Endothelial cell of umbilical vein (primary cell): ENCODE results near the gene SMIM41. TPM values are rescaled to one million over a fixed set of nuclear protein-coding genes. Genes with fewer than 3 reads are reported as not detected.
A peak's percentile ranks its signal among the peaks of the same experiment; 100 is the strongest.

Source experiments
- BruUV-seq: library from RNA; stranded (reverse); fragments of 400-500 nt; replicated peaks from 2 replicates; lab custom pipeline; 2021; lab: Mats Ljungman, UMichigan
- CTCF ChIA-PET: fragments of 300-600, 350-600 bp; sonication (Branson Sonifier 250); formaldehyde crosslinking; loops from one replicate; lab custom pipeline; 2021; ENCODE audit warnings: antibody characterized with exemption, inconsistent platforms; lab: Charles Lee
- POLR2A ChIA-PET: fragments of 300-600, 350-600 bp; sonication (Branson Sonifier 250); formaldehyde crosslinking; loops from one replicate; lab custom pipeline; 2021; ENCODE audit warnings: antibody characterized with exemption, inconsistent platforms; lab: Charles Lee
- DNase-seq: peaks from one replicate; pipeline ENCODE4 v3.0.0-alpha.2; 2011; ENCODE audit warnings: low read depth, low spot score
- FAIRE-seq: peaks from 2 replicates; lab custom pipeline; 2011; peaks lifted over from hg19 to GRCh38; lab: Jason Lieb, UNC
- H2AFZ ChIP-seq: 2 replicates; pipeline ENCODE4 v1.6.0; 2012; ENCODE audit warnings: low read depth, low read length, control low read depth, inconsistent platforms
- H3K27ac ChIP-seq: 2 replicates; pipeline ENCODE4 v1.5.1; 2011; ENCODE audit warnings: low read depth, mild to moderate bottlenecking, control low read depth, low read length, moderate library complexity; ENCODE audit not compliant: insufficient read depth
- H3K27me3 ChIP-seq, 2 experiments: 2 replicates each; pipeline versions ENCODE4 v1.6.0 to v1.6.1; 2011; ENCODE audit warnings: low read length in 2 of 2, mixed read lengths in 1 of 2; ENCODE audit not compliant: control insufficient read depth in 2 of 2, insufficient read depth in 2 of 2
- H3K36me3 ChIP-seq, 2 experiments: 2 replicates in 1 of 2; 3 replicates in 1 of 2; pipeline ENCODE4 v1.5.1; 2011; ENCODE audit warnings: low read length in 2 of 2, mild to moderate bottlenecking in 1 of 2, moderate library complexity in 1 of 2; ENCODE audit not compliant: control insufficient read depth in 2 of 2, insufficient read depth in 2 of 2; ENCODE audit errors: extremely low read depth in 1 of 2
- H3K4me1 ChIP-seq: 3 replicates; pipeline ENCODE4 v1.5.1; 2011; ENCODE audit warnings: mild to moderate bottlenecking, low read length; ENCODE audit not compliant: control insufficient read depth, insufficient read depth; ENCODE audit errors: extremely low read depth
- H3K4me2 ChIP-seq: 2 replicates; pipeline ENCODE4 v1.6.1; 2011; ENCODE audit warnings: low read length, control low read depth, mixed read lengths; ENCODE audit not compliant: insufficient read depth
- H3K4me3 ChIP-seq, 3 experiments: fragments of 200-600 bp in 1 of 3; sonication (generic), shearing (Covaris generic) in 1 of 3; replicated peaks in 1 of 3; 2 replicates each; pipeline ENCODE4 v1.5.1; 2011 to 2016; ENCODE audit warnings: control low read depth in 3 of 3, low read length in 3 of 3, mild to moderate bottlenecking in 2 of 3, inconsistent platforms in 1 of 3, low read depth in 1 of 3, moderate library complexity in 1 of 3; ENCODE audit not compliant: insufficient read depth in 1 of 3
- H3K79me2 ChIP-seq: 2 replicates; pipeline ENCODE4 v1.6.0; 2012; ENCODE audit warnings: low read length, inconsistent platforms; ENCODE audit not compliant: control insufficient read depth, insufficient read depth
- H3K9ac ChIP-seq: replicated peaks from 2 replicates; pipeline ENCODE3; 2011; ENCODE audit warnings: low read length, control low read depth; ENCODE audit not compliant: insufficient read depth; ENCODE audit errors: extremely low read depth
- H3K9me1 ChIP-seq: replicated peaks from 3 replicates; pipeline ENCODE4 v1.6.0; 2011; ENCODE audit warnings: mild to moderate bottlenecking, low read length; ENCODE audit not compliant: control insufficient read depth, insufficient read depth; ENCODE audit errors: extremely low read depth
- H3K9me3 ChIP-seq: replicated peaks from 2 replicates; pipeline ENCODE4 v1.5.1; 2012; ENCODE audit warnings: low read length, inconsistent platforms; ENCODE audit not compliant: control insufficient read depth, insufficient read depth
- H4K20me1 ChIP-seq: replicated peaks from 2 replicates; pipeline ENCODE3; 2011; ENCODE audit warnings: mild to moderate bottlenecking, low read length; ENCODE audit not compliant: control insufficient read depth, insufficient read depth; ENCODE audit errors: extremely low read depth
- EZH2 ChIP-seq: IDR thresholded peaks from 2 replicates; pipeline ENCODE4 v1.6.1; 2012; ENCODE audit warnings: borderline replicate concordance, low read depth, mild to moderate bottlenecking, moderate library complexity, low read length, inconsistent platforms; ENCODE audit not compliant: severe bottlenecking
- FOS ChIP-seq: IDR thresholded peaks from 2 replicates; pipeline ENCODE4 v1.6.1; 2011; ENCODE audit warnings: mild to moderate bottlenecking, low read length, moderate library complexity, borderline replicate concordance; ENCODE audit not compliant: insufficient read depth
- GATA2 ChIP-seq: IDR thresholded peaks from 2 replicates; pipeline ENCODE4 v1.7.0; 2011; ENCODE audit warnings: low read depth, mild to moderate bottlenecking, moderate library complexity, mixed read lengths, low read length; ENCODE audit not compliant: insufficient read length, insufficient read depth
- JUN ChIP-seq: IDR thresholded peaks from 2 replicates; pipeline ENCODE4 v1.6.1; 2011; ENCODE audit warnings: borderline replicate concordance, low read depth; ENCODE audit not compliant: insufficient read length, insufficient read depth
- MYC ChIP-seq: IDR thresholded peaks from one replicate; pipeline ENCODE4 v1.6.1; 2011; ENCODE audit warnings: mild to moderate bottlenecking, low read depth, low read length
- POLR2A ChIP-seq: IDR thresholded peaks from 2 replicates; pipeline ENCODE4 v1.6.1; 2012; ENCODE audit warnings: low read depth, mild to moderate bottlenecking, control low read depth, low read length
- POLR2AphosphoS5 ChIP-seq: IDR thresholded peaks from 2 replicates; pipeline ENCODE4 v1.6.1; 2012; ENCODE audit warnings: low read depth, mild to moderate bottlenecking, control low read depth, low read length, moderate library complexity; ENCODE audit not compliant: insufficient read depth
- dilution Hi-C: fragments of 300-500 bp; cut with MboI; formaldehyde crosslinking; loops from one replicate; pipeline ENCODE4 v1.15.0; 2019; ENCODE audit warnings: low sequenced_read_pairs; ENCODE audit not compliant: extremely low pct_ligation_motif_present
- intact Hi-C: fragments of 100-400 bp; cut with micrococcal nuclease; formaldehyde crosslinking; loops from one replicate; pipeline ENCODE4 v1.10.0; 2022
- polyA plus RNA-seq, 4 experiments: library from polyadenylated mRNA; depleted of rRNA in 3 of 4; stranded (reverse) in 3 of 4; unstranded in 1 of 4; fragments of >200 nt; gene quantifications; 2 replicates each; pipeline versions ENCODE4 v1.2.1 to v1.2.3, GENCODE V29; 2011 to 2012; ENCODE audit warnings: missing spikeins in 1 of 4
- total RNA-seq: library from RNA; stranded (reverse); gene quantifications from 2 replicates; pipeline ENCODE4 v1.2.3, GENCODE V29; 2021
- TF ChIP-seq, protein P1 (sequence below): IDR thresholded peaks from 2 replicates; pipeline ENCODE4 v1.6.1; 2011; ENCODE audit not compliant: insufficient read depth, insufficient read length
- TF ChIP-seq, protein P2 (sequence below), 2 donors: IDR thresholded peaks; 1 replicate in 1 of 2; 2 replicates in 1 of 2; pipeline ENCODE4 v1.5.1; 2011; ENCODE audit warnings: low read length in 2 of 2, mild to moderate bottlenecking in 2 of 2, moderate library complexity in 2 of 2, control low read depth in 1 of 2, inconsistent platforms in 1 of 2, low read depth in 1 of 2; ENCODE audit not compliant: insufficient read depth in 1 of 2; ENCODE audit errors: extremely low read depth in 1 of 2

The SMIM41 gene
- total and polyA plus RNA-seq, 2 donors (not counting 3 experiments of a cell fraction or from before 2014, with no cell fraction given) = not detected

DNA sequence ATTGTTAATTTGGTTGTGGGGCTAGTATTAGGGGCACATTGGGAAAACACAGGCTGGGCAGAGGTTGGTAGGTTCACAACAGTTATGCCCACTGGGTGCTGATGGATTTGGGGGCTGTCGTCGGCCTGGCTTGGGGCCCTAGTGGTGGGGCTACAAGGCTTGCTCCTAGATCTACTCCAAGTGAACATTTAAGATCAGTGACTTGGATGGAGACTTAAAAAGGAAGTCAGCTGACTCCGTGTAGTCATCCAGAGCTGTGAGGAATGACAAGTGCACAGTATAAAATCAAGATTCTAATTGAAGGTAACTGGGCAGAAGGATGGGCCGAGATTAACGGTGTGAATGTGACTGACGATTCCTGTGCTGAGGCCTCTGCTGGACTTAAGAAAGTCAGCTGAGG is 41.1 kb upstream of the SMIM41 start:
- H3K4me1 ChIP-seq = peaks cover 15% of the 10 kb centered on the region
- H3K4me3 ChIP-seq = no peak overlapping the region
- no peaks in the 10 kb centered on the region for H3K27me3 ChIP-seq
- TSS peak; percentile 29 for BruUV-seq
- H3K9ac ChIP-seq = no peak overlapping the region
- no peaks in the 10 kb centered on the region for H4K20me1 ChIP-seq
- H3K79me2 ChIP-seq = no peaks in the 10 kb centered on the region
- intact Hi-C loops = no loop called here
- peak overlapping the region; percentile 2 for H3K4me2 ChIP-seq
- no peak overlapping the region for H2AFZ ChIP-seq
- H3K27ac ChIP-seq = no peak overlapping the region
- ChIA-PET POLR2A (no interaction called here), CTCF (interaction anchor here (1.0 to 8.7 kb wide), 9 partner anchors 9 to 83 kb away, joined by 3 to 67 read pairs (median 5); partner anchors contain the start of genes ATG101 and NR4A1)
- FAIRE-seq (peak; percentile 55), DNase-seq (peak; percentile 30)
- dilution Hi-C loops = no loop called here
- TF ChIP-seq, protein P1, sequence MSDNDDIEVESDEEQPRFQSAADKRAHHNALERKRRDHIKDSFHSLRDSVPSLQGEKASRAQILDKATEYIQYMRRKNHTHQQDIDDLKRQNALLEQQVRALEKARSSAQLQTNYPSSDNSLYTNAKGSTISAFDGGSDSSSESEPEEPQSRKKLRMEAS = no peak
- TF ChIP-seq MYC (no peak), POLR2AphosphoS5 (no peak), EZH2 (no peak), POLR2A (no peak)
- no peaks in the 10 kb centered on the region for H3K9me3 ChIP-seq
- no peaks in the 10 kb centered on the region for H3K9me1 ChIP-seq
- no peaks in the 10 kb centered on the region for H3K36me3 ChIP-seq

DNA sequence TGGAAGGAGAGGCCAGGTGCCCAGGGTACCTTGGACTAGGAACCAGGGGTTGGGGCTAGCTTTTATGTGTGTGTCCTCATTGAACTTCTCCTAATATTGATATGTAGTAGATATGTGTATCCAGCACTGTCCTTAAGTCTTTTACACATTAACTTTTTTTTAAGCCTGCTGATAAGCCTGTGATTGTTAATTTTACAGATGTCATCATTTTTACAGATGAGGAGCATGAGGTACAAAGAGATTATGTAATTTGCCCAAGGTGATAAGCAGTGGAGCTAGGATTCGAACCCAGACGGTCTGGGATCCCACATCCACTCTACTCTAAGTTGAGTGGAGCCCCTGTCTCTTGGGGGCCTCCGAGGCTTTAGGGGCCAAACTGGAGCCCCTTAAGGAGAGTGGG is 38.5 kb upstream of the SMIM41 start:
- Histone ChIP-seq H3K36me3 (no peaks in the 10 kb centered on the region), H4K20me1 (no peaks in the 10 kb centered on the region), H3K4me2 (no peak overlapping the region), H3K27me3 (no peaks in the 10 kb centered on the region), H3K27ac (no peak overlapping the region), H2AFZ (no peak overlapping the region), H3K9me1 (no peaks in the 10 kb centered on the region), H3K4me3 (no peak overlapping the region), H3K79me2 (no peaks in the 10 kb centered on the region), H3K9ac (no peak overlapping the region), H3K4me1 (peaks cover 36% of the 10 kb centered on the region), H3K9me3 (no peaks in the 10 kb centered on the region)
- POLR2A ChIA-PET = no interaction called here
- CTCF ChIA-PET = interaction anchor here (0.8 to 8.7 kb wide), 4 partner anchors 11 to 80 kb away, joined by 3 to 67 read pairs (median 4); partner anchors contain the start of gene NR4A1
- DNase-seq (no peak), FAIRE-seq (no peak)
- BruUV-seq = no TSS peak
- dilution Hi-C loops = no loop called here
- TF ChIP-seq, protein P1 = no peak
- no peak for TF ChIP-seq MYC
- TF ChIP-seq, protein P2, sequence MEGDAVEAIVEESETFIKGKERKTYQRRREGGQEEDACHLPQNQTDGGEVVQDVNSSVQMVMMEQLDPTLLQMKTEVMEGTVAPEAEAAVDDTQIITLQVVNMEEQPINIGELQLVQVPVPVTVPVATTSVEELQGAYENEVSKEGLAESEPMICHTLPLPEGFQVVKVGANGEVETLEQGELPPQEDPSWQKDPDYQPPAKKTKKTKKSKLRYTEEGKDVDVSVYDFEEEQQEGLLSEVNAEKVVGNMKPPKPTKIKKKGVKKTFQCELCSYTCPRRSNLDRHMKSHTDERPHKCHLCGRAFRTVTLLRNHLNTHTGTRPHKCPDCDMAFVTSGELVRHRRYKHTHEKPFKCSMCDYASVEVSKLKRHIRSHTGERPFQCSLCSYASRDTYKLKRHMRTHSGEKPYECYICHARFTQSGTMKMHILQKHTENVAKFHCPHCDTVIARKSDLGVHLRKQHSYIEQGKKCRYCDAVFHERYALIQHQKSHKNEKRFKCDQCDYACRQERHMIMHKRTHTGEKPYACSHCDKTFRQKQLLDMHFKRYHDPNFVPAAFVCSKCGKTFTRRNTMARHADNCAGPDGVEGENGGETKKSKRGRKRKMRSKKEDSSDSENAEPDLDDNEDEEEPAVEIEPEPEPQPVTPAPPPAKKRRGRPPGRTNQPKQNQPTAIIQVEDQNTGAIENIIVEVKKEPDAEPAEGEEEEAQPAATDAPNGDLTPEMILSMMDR (IDR thresholded peaks at IDR 0.05; ENCODE audit: extremely low read depth in 1 of 2, insufficient read depth in 1 of 2, low read depth in 1 of 2, low read length in 2 of 2) = no peak
- no peak for TF ChIP-seq JUN
- no peak for TF ChIP-seq GATA2
- no peak for TF ChIP-seq EZH2
- no peak for TF ChIP-seq POLR2A
- no peak for TF ChIP-seq FOS
- TF ChIP-seq POLR2AphosphoS5 = no peak
- intact Hi-C loops = no loop called here
